A549 (cell line): ENCODE results near the gene RNFT1. TPM values are rescaled to one million over a fixed set of nuclear protein-coding genes. Genes with fewer than 3 reads are reported as not detected.

Experiments
- ATAC-seq, 2 experiments: fragments of 200-7000 bp in 1 of 2; fragments of >200 bp in 1 of 2; cut with Nextera tagmentation in 1 of 2; cut with Tn5 transposase in 1 of 2; 3 replicates each; pipeline versions ENCODE4 v1.8.0 to v1.9.1; 2018 to 2020; ENCODE audit warnings: mild to moderate bottlenecking in 1 of 2, moderate library complexity in 1 of 2
- CTCF ChIA-PET: fragments of 300-600 bp; sonication (Branson Sonifier 250); formaldehyde crosslinking; extraction: SDS; loops from one replicate; lab custom pipeline; 2021; ENCODE audit warnings: antibody characterized with exemption, inconsistent platforms; lab: Yijun Ruan, JAX
- POLR2A ChIA-PET: fragments of 350-600 bp; formaldehyde crosslinking; extraction: SDS; loops from one replicate; lab custom pipeline; 2021; ENCODE audit warnings: antibody characterized with exemption, inconsistent platforms; lab: Yijun Ruan, JAX
- DNase-seq, 2 experiments: peaks; one replicate each; pipeline versions ENCODE4 v3.0.0 to v3.0.0-alpha.2; 2011 to 2016; ENCODE audit warnings: low read depth in 1 of 2, low spot score in 1 of 2
- FAIRE-seq: peaks from 2 replicates; lab custom pipeline; 2011; peaks lifted over from hg19 to GRCh38; lab: Jason Lieb, UNC
- H3K27ac ChIP-seq, 2 experiments: fragments of >200 bp; sonication (Bioruptor Twin); formaldehyde crosslinking; 3 replicates each; pipeline ENCODE4 v1.5.1; 2016 to 2017
- H3K4me1 ChIP-seq: fragments of >200 bp; sonication (Bioruptor Twin); formaldehyde crosslinking; 3 replicates; pipeline ENCODE4 v1.6.1; 2016
- H3K4me2 ChIP-seq: fragments of >200 bp; sonication (Bioruptor Twin); formaldehyde crosslinking; 3 replicates; pipeline ENCODE4 v1.6.1; 2016
- H3K4me3 ChIP-seq: fragments of >200 bp; sonication (Bioruptor Twin); formaldehyde crosslinking; 3 replicates; pipeline ENCODE4 v1.5.1; 2016
- H3K9me3 ChIP-seq: fragments of >200 bp; sonication (Bioruptor Twin); formaldehyde crosslinking; 3 replicates; pipeline ENCODE4 v1.6.1; 2016
- CEBPB ChIP-seq, 2 experiments: fragments of >200 bp in 1 of 2; sonication (Bioruptor Twin) in 1 of 2; formaldehyde crosslinking in 1 of 2; IDR thresholded peaks; 2 replicates each; pipeline ENCODE4 v1.6.1; 2012 to 2016
- ESRRA ChIP-seq: fragments of 150-350 bp; IDR thresholded peaks from 2 replicates; pipeline ENCODE4 v1.6.1; 2014; ENCODE audit warnings: mild to moderate bottlenecking, low read length, borderline replicate concordance
- HDAC2 ChIP-seq: fragments of 200-600 bp; sonication (generic); IDR thresholded peaks from 2 replicates; pipeline ENCODE4 v1.6.1; 2016
- HOXB5 ChIP-seq: fragments of 250-450 bp; sonication (Bioruptor Pico); IDR thresholded peaks from 2 replicates; pipeline ENCODE4 v1.5.0; 2020; ENCODE audit warnings: mild to moderate bottlenecking, moderate library complexity
- KDM5A ChIP-seq: fragments of 200-600 bp; sonication (generic); IDR thresholded peaks from 2 replicates; pipeline ENCODE4 v1.6.1; 2016; ENCODE audit warnings: antibody characterized with exemption, mild to moderate bottlenecking
- MYC ChIP-seq: IDR thresholded peaks from 2 replicates; pipeline ENCODE4 v1.6.1; 2012; ENCODE audit warnings: mild to moderate bottlenecking, inconsistent platforms, low read length, improper control_type of control experiment, borderline replicate concordance
- NFE2L2 ChIP-seq: fragments of 150-350 bp; conservative IDR thresholded peaks from 2 replicates; pipeline ENCODE4 v1.6.1; 2014; ENCODE audit warnings: low read length
- PHF8 ChIP-seq: fragments of 200-600 bp; sonication (generic); IDR thresholded peaks from 2 replicates; pipeline ENCODE4 v1.6.1; 2016; ENCODE audit warnings: low read depth, mild to moderate bottlenecking, antibody characterized with exemption, moderate library complexity, borderline replicate concordance
- RAD21 ChIP-seq, 2 experiments: fragments of >200 bp in 1 of 2; sonication (Bioruptor Twin) in 1 of 2; formaldehyde crosslinking in 1 of 2; IDR thresholded peaks in 1 of 2; conservative IDR thresholded peaks in 1 of 2; 2 replicates in 1 of 2; 3 replicates in 1 of 2; pipeline ENCODE4 v1.6.1; 2012 to 2018; ENCODE audit warnings: inconsistent platforms in 1 of 2
- RARB ChIP-seq: fragments of 250-450 bp; sonication (Bioruptor Pico); IDR thresholded peaks from 2 replicates; pipeline ENCODE4 v1.8.0; 2021; ENCODE audit warnings: mild to moderate bottlenecking, moderate library complexity
- RCOR1 ChIP-seq: fragments of 150-350 bp; IDR thresholded peaks from 2 replicates; pipeline ENCODE4 v1.6.1; 2014; ENCODE audit warnings: antibody characterized with exemption, low read length, low read depth
- RFX5 ChIP-seq: fragments of 450-650 bp; IDR thresholded peaks from 2 replicates; pipeline ENCODE4 v1.7.1; 2014; ENCODE audit warnings: antibody characterized with exemption, mild to moderate bottlenecking, moderate library complexity
- RNF2 ChIP-seq: fragments of 200-600 bp; sonication (generic); IDR thresholded peaks from 2 replicates; pipeline ENCODE4 v1.6.1; 2016; ENCODE audit warnings: low read depth, mild to moderate bottlenecking, antibody characterized with exemption, moderate library complexity, borderline replicate concordance
- ZC3H11A ChIP-seq: fragments of 450-650 bp; IDR thresholded peaks from 2 replicates; pipeline ENCODE4 v1.6.1; 2014; ENCODE audit warnings: antibody characterized with exemption, mild to moderate bottlenecking
- ZFP36 ChIP-seq: fragments of 450-650 bp; IDR thresholded peaks from 2 replicates; pipeline ENCODE4 v1.6.1; 2014; ENCODE audit warnings: borderline replicate concordance; ENCODE audit not compliant: partially characterized antibody
- ZNF302 ChIP-seq: fragments of 250-450 bp; sonication (Bioruptor Pico); IDR thresholded peaks from 2 replicates; pipeline ENCODE4 v1.9.0; 2021; ENCODE audit warnings: inconsistent platforms, mild to moderate bottlenecking, moderate library complexity
- WGBS: methylation state at CpG from one replicate; pipeline ENCODE4 v1.1.6; 2017; ENCODE audit errors: missing lambda C conversion rate; 5-methylcytosine and 5-hydroxymethylcytosine counted together
- polyA plus RNA-seq, 4 experiments: library from polyadenylated mRNA; depleted of rRNA in 3 of 4; stranded (reverse); fragments of >200 nt; fragmentation: RNase III in 1 of 4; extraction: RNeasy Plus Mini Kit Qiagen cat#74134 plus additional on column Dnase treatment in 1 of 4; gene quantifications; 2 replicates in 3 of 4; 3 replicates in 1 of 4; pipeline ENCODE4 v1.2.3, GENCODE V29; 2011 to 2017
- TF ChIP-seq, protein P1 (sequence below): fragments of 200-600 bp; sonication (generic); IDR thresholded peaks from 2 replicates; pipeline ENCODE4 v1.6.1; 2016; ENCODE audit warnings: antibody characterized with exemption, mild to moderate bottlenecking, moderate library complexity
- TF ChIP-seq, protein P2 (sequence below): IDR thresholded peaks from 2 replicates; pipeline ENCODE4 v1.6.1; 2012
- TF ChIP-seq, protein P3 (sequence below): fragments of 250-450 bp; sonication (Bioruptor Pico); IDR thresholded peaks from 2 replicates; pipeline ENCODE4 v1.5.0; 2020; ENCODE audit warnings: low read depth, mild to moderate bottlenecking, moderate library complexity
- TF ChIP-seq, protein P4 (sequence below): fragments of >200 bp; sonication (Bioruptor Twin); formaldehyde crosslinking; IDR thresholded peaks from 3 replicates; pipeline ENCODE4 v1.6.1; 2016
- TF ChIP-seq, protein P5 (sequence below): fragments of 250-450 bp; sonication (Bioruptor Pico); IDR thresholded peaks from 2 replicates; pipeline ENCODE4 v1.5.0; 2021; ENCODE audit warnings: mild to moderate bottlenecking, moderate library complexity, borderline replicate concordance

RNFT1 gene
- polyA plus RNA-seq, 2 of the 4 experiments (the other 2 are of a cell fraction) = 16.2 to 29.9 TPM

DNA sequence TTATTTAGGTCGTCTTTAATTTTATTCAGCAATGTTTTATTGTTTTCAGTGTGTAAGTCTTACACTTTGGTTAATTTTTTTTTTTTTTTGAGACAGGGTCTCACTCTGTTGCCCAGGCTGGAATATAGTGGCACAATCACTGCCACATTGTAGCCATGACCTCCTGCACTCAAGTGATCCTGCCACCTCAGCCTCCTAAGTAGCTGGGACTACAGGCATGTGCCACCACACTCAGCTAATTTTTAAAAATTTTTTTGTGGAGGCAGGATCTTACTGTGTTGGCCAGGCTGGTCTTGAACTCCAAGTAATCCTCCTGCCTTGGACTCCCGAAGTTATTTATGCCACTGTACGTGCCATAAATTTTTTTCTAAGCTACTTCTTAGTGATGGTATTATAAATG is 57.1 kb downstream of the RNFT1 start:
- WGBS = 84% methylated on average over 3 of the region's 3 CpGs
- TF ChIP-seq RNF2 (no peak), CEBPB (IDR thresholded peaks at IDR 0.05) (no peak), RCOR1 (no peak), RFX5 (no peak), MYC (no peak), HDAC2 (no peak), PHF8 (no peak), ESRRA (no peak)
- TF ChIP-seq, protein P1, sequence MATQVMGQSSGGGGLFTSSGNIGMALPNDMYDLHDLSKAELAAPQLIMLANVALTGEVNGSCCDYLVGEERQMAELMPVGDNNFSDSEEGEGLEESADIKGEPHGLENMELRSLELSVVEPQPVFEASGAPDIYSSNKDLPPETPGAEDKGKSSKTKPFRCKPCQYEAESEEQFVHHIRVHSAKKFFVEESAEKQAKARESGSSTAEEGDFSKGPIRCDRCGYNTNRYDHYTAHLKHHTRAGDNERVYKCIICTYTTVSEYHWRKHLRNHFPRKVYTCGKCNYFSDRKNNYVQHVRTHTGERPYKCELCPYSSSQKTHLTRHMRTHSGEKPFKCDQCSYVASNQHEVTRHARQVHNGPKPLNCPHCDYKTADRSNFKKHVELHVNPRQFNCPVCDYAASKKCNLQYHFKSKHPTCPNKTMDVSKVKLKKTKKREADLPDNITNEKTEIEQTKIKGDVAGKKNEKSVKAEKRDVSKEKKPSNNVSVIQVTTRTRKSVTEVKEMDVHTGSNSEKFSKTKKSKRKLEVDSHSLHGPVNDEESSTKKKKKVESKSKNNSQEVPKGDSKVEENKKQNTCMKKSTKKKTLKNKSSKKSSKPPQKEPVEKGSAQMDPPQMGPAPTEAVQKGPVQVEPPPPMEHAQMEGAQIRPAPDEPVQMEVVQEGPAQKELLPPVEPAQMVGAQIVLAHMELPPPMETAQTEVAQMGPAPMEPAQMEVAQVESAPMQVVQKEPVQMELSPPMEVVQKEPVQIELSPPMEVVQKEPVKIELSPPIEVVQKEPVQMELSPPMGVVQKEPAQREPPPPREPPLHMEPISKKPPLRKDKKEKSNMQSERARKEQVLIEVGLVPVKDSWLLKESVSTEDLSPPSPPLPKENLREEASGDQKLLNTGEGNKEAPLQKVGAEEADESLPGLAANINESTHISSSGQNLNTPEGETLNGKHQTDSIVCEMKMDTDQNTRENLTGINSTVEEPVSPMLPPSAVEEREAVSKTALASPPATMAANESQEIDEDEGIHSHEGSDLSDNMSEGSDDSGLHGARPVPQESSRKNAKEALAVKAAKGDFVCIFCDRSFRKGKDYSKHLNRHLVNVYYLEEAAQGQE = no peak
- TF ChIP-seq, protein P2, sequence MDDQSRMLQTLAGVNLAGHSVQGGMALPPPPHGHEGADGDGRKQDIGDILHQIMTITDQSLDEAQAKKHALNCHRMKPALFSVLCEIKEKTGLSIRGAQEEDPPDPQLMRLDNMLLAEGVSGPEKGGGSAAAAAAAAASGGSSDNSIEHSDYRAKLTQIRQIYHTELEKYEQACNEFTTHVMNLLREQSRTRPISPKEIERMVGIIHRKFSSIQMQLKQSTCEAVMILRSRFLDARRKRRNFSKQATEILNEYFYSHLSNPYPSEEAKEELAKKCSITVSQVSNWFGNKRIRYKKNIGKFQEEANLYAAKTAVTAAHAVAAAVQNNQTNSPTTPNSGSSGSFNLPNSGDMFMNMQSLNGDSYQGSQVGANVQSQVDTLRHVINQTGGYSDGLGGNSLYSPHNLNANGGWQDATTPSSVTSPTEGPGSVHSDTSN = no peak
- TF ChIP-seq, protein P3, sequence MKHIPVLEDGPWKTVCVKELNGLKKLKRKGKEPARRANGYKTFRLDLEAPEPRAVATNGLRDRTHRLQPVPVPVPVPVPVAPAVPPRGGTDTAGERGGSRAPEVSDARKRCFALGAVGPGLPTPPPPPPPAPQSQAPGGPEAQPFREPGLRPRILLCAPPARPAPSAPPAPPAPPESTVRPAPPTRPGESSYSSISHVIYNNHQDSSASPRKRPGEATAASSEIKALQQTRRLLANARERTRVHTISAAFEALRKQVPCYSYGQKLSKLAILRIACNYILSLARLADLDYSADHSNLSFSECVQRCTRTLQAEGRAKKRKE (CRISPR knock-in tag) = no peak
- TF ChIP-seq, protein P4, sequence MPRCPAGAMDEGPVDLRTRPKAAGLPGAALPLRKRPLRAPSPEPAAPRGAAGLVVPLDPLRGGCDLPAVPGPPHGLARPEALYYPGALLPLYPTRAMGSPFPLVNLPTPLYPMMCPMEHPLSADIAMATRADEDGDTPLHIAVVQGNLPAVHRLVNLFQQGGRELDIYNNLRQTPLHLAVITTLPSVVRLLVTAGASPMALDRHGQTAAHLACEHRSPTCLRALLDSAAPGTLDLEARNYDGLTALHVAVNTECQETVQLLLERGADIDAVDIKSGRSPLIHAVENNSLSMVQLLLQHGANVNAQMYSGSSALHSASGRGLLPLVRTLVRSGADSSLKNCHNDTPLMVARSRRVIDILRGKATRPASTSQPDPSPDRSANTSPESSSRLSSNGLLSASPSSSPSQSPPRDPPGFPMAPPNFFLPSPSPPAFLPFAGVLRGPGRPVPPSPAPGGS = no peak
- ChIA-PET CTCF (interaction anchor here (0.6 to 6.0 kb wide), 7 partner anchors 7 to 564 kb away, joined by 3 to 51 read pairs (median 3); no protein-coding TSS in a partner anchor), POLR2A (no interaction called here)
- FAIRE-seq (no peak), DNase-seq (no peak), ATAC-seq (no peak)
- Histone ChIP-seq H3K4me3 (no peak overlapping the region), H3K27ac (no peak overlapping the region), H3K4me2 (no peak overlapping the region), H3K9me3 (no peaks in the 10 kb centered on the region), H3K4me1 (no peaks in the 10 kb centered on the region)

DNA sequence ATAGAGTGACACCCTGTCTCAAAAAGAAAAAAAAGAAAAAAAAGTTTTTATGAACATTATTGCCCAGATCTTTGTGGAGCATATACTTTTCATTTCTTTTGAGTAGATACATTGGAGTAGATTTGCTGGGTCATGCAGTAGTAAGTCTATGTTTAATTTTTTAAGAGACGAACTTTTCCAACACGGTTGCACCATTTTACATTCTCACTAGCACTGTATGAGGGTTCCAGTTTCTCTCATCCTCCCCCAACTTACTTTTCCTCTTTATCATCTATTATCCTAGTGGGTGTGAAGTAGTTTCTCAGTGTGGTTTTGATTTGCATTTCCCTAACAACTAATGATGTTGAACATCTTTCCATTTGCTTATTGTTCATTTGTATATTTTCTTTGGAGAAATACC is 61.1 kb downstream of the RNFT1 start:
- no peak for DNase-seq
- H3K9me3 ChIP-seq = no peaks in the 10 kb centered on the region
- ChIA-PET POLR2A (interaction anchor here (1.4 kb wide), 1 partner anchor 11 kb away, joined by 3 read pairs; the partner anchor contains the start of genes RPS6KB1 and TUBD1), CTCF (interaction anchor here (1.1 to 6.0 kb wide), 3 partner anchors 10 to 150 kb away, joined by 3 to 51 read pairs (median 4); partner anchors contain the start of genes RPS6KB1 and TUBD1)
- no peak overlapping the region for H3K4me2 ChIP-seq
- FAIRE-seq = no peak
- WGBS = 82% methylated on average over 2 of the region's 2 CpGs
- peaks cover 7% of the 10 kb centered on the region; the same call in 1 of the 3 replicates for H3K4me1 ChIP-seq
- H3K4me3 ChIP-seq = no peak overlapping the region
- H3K27ac ChIP-seq = no peak overlapping the region
- no peak for ATAC-seq
- TF ChIP-seq NFE2L2 = no peak
- TF ChIP-seq, protein P1 = no peak
- TF ChIP-seq HOXB5 = no peak
- TF ChIP-seq PHF8 = no peak
- no peak for TF ChIP-seq RARB (CRISPR knock-in tag)
- TF ChIP-seq, protein P5, sequence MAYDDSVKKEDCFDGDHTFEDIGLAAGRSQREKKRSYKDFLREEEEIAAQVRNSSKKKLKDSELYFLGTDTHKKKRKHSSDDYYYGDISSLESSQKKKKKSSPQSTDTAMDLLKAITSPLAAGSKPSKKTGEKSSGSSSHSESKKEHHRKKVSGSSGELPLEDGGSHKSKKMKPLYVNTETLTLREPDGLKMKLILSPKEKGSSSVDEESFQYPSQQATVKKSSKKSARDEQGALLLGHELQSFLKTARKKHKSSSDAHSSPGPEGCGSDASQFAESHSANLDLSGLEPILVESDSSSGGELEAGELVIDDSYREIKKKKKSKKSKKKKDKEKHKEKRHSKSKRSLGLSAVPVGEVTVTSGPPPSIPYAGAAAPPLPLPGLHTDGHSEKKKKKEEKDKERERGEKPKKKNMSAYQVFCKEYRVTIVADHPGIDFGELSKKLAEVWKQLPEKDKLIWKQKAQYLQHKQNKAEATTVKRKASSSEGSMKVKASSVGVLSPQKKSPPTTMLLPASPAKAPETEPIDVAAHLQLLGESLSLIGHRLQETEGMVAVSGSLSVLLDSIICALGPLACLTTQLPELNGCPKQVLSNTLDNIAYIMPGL (CRISPR knock-in tag) = no peak
- TF ChIP-seq KDM5A = no peak
- TF ChIP-seq ZNF302 (CRISPR knock-in tag) = no peak
- TF ChIP-seq ZC3H11A = no peak
- no peak for TF ChIP-seq ZFP36
- TF ChIP-seq RAD21 (conservative IDR thresholded peaks at IDR 0.05 in 1 of 2, IDR thresholded peaks at IDR 0.05 in 1 of 2) = no peak
- TF ChIP-seq, protein P3 (CRISPR knock-in tag) = no peak
